ENCODE data around the gene UBAC2.

DNA sequence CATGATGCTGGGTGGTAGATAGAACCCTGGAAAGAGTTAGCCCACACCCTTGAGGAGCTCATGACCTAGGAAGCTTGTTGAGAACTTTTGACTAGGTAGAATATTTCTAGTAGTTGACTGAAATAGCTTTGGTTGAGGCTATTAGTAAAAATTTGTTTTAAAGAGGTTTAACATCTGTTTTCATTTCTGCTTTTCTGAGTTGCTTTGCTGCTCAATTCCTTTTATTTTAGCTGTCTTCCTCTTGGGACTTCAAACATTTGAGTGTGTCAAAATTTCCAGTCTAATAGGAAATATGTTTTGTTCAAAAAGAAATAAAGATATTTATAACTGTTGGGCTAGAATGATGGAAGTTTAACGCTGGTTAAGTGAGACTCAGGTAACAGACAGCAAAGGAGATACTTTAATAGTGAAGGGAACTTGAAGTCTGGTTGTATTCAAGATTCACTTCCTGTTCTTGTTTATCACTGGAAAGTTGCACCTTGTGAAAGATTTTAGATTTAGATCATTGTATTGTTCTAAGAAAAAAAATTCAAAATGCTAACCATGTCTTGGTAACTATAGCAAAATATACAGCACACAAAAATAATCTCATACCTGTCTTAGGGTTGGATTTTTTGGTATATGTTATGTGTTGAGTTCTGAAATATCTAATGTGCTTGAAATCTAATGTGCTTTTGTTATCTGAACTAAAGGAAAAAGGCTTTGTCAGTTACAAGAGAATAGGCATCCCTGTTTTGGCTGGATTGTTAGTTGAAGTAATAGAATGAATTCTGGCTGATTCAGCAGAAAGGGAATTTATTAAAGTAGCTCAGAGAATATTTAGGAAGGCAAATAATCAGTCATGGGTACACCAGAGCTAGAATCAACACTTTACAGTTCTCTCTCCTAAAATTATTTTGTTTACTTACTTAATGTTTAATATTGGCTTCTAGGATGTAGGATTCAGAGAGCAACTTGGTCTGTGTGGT, 81.9 kb downstream of the UBAC2 start:
- TF ChIP-seq POLR2A (IDR thresholded peaks at IDR 0.05), result no peak
- TF ChIP-seq, protein P1, sequence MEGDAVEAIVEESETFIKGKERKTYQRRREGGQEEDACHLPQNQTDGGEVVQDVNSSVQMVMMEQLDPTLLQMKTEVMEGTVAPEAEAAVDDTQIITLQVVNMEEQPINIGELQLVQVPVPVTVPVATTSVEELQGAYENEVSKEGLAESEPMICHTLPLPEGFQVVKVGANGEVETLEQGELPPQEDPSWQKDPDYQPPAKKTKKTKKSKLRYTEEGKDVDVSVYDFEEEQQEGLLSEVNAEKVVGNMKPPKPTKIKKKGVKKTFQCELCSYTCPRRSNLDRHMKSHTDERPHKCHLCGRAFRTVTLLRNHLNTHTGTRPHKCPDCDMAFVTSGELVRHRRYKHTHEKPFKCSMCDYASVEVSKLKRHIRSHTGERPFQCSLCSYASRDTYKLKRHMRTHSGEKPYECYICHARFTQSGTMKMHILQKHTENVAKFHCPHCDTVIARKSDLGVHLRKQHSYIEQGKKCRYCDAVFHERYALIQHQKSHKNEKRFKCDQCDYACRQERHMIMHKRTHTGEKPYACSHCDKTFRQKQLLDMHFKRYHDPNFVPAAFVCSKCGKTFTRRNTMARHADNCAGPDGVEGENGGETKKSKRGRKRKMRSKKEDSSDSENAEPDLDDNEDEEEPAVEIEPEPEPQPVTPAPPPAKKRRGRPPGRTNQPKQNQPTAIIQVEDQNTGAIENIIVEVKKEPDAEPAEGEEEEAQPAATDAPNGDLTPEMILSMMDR (IDR thresholded peaks at IDR 0.05), result no peak

All from heart left ventricle (tissue), 13 donors.